CD4-positive, alpha-beta T cell (primary cell): ENCODE data around the gene TTC27. TPM values are rescaled to one million over a fixed set of nuclear protein-coding genes. Genes with fewer than 3 reads are reported as not detected.

Source experiments
- ATAC-seq: fragments of 200-7000 bp; cut with Tn5 transposase; one replicate; pipeline ENCODE4 v1.10.0; 2022; ENCODE audit warnings: mild to moderate bottlenecking; ENCODE audit not compliant: poor library complexity
- CTCF ChIA-PET: fragments of 350-600 bp; sonication (Branson Sonifier 250); formaldehyde crosslinking; loops from one replicate; lab custom pipeline; 2021; ENCODE audit warnings: antibody characterized with exemption, inconsistent platforms; lab: Charles Lee
- POLR2A ChIA-PET: fragments of 350-600 bp; sonication (Branson Sonifier 250); formaldehyde crosslinking; loops from one replicate; lab custom pipeline; 2021; ENCODE audit warnings: antibody characterized with exemption, inconsistent platforms; lab: Charles Lee
- DNase-seq, 14 experiments: peaks; one replicate each; pipeline ENCODE4 v3.0.0-alpha.2; 2013 to 2020; ENCODE audit warnings: mixed read lengths in 2 of 14
- H3K27ac ChIP-seq, 2 donors: one replicate each; pipeline versions ENCODE4 v1.5.1 to v1.7.0; 2013; ENCODE audit warnings: low read length in 2 of 2, low read depth in 1 of 2, mild to moderate bottlenecking in 1 of 2
- H3K27me3 ChIP-seq, 2 experiments: 1 replicate in 1 of 2; 2 replicates in 1 of 2; pipeline versions ENCODE4 v1.6.1 to v1.7.0; 2013; ENCODE audit warnings: low read length in 2 of 2, control low read depth in 1 of 2, mild to moderate bottlenecking in 1 of 2, moderate library complexity in 1 of 2; ENCODE audit not compliant: insufficient read depth in 2 of 2, control insufficient read depth in 1 of 2
- H3K36me3 ChIP-seq: one replicate; pipeline ENCODE4 v1.6.1; 2013; ENCODE audit warnings: low read length, control low read depth; ENCODE audit not compliant: insufficient read depth
- H3K4me1 ChIP-seq: one replicate; pipeline ENCODE4 v1.6.1; 2013; ENCODE audit warnings: low read length, control low read depth; ENCODE audit not compliant: insufficient read depth
- H3K4me3 ChIP-seq: one replicate; pipeline ENCODE4 v1.5.1; 2013; ENCODE audit warnings: mild to moderate bottlenecking, low read length, moderate library complexity
- H3K9me3 ChIP-seq, 2 experiments: 1 replicate in 1 of 2; 2 replicates in 1 of 2; pipeline versions ENCODE4 v1.6.1 to v1.7.0; 2013; ENCODE audit warnings: low read length in 2 of 2, mild to moderate bottlenecking in 2 of 2, control low read depth in 1 of 2, moderate library complexity in 1 of 2; ENCODE audit not compliant: control insufficient read depth in 1 of 2, insufficient read depth in 1 of 2
- H3K27ac Mint-ChIP-seq: one replicate; pipeline ENCODE4 v1.8.0; 2020; ENCODE audit warnings: mixed read lengths
- H3K27me3 Mint-ChIP-seq: one replicate; pipeline ENCODE4 v1.8.0; 2021; ENCODE audit warnings: mixed read lengths
- H3K36me3 Mint-ChIP-seq: one replicate; pipeline ENCODE4 v1.8.0; 2021; ENCODE audit warnings: low read depth, mixed read lengths
- H3K4me1 Mint-ChIP-seq: one replicate; pipeline ENCODE4 v1.8.0; 2021; ENCODE audit warnings: low read depth, mixed read lengths
- H3K4me3 Mint-ChIP-seq: one replicate; pipeline ENCODE4 v1.8.0; 2020; ENCODE audit warnings: mild to moderate bottlenecking, mixed read lengths
- H3K9me3 Mint-ChIP-seq: one replicate; pipeline ENCODE4 v1.8.0; 2020; ENCODE audit warnings: mixed read lengths
- CTCF ChIP-seq: fragments of 200-600 bp; IDR thresholded peaks from one replicate; pipeline ENCODE4 v1.8.0; 2022; ENCODE audit warnings: antibody characterized with exemption, mild to moderate bottlenecking
- intact Hi-C, 2 experiments: fragments of 100-400 bp; cut with DNase I in 1 of 2; cut with micrococcal nuclease in 1 of 2; formaldehyde crosslinking; loops; one replicate each; pipeline versions ENCODE4 v1.15.1 to v1.9.0; 2023 to 2025; cut with DNase I, micrococcal nuclease
- total RNA-seq, 174 experiments: library from RNA in 2 of 174; stranded (reverse) in 2 of 174; gene quantifications; one replicate each; pipeline ENCODE4 v1.2.3 and lab custom pipeline; 2021 to 2026

Gene TTC27
- total RNA-seq, 2 experiments from 2014 or later = 11.6 to 17.6 TPM

GRCh38 chr2:32742376-32742775 lies 114.5 kb downstream of the TTC27 start:
- peaks cover 87% of the 10 kb centered on the region for H3K36me3 Mint-ChIP-seq
- Histone ChIP-seq H3K9me3 (no peaks in the 10 kb centered on the region), H3K4me3 (no peak overlapping the region), H3K27me3 (no peaks in the 10 kb centered on the region), H3K4me1 (no peaks in the 10 kb centered on the region), H3K27ac (no peak overlapping the region), H3K36me3 (peaks cover 35% of the 10 kb centered on the region)
- no peak for DNase-seq
- ChIA-PET POLR2A (no interaction called here), CTCF (no interaction called here)
- H3K27me3 Mint-ChIP-seq = no peaks in the 10 kb centered on the region
- TF ChIP-seq CTCF = no peak
- intact Hi-C loops = no loop called here
- H3K4me3 Mint-ChIP-seq = no peak overlapping the region
- H3K9me3 Mint-ChIP-seq = peaks cover 7% of the 10 kb centered on the region
- H3K27ac Mint-ChIP-seq = no peak overlapping the region
- ATAC-seq = no peak
- H3K4me1 Mint-ChIP-seq = no peaks in the 10 kb centered on the region

- intact Hi-C loops = no loop called here
- H3K27me3 Mint-ChIP-seq = no peaks in the 10 kb centered on the region
- POLR2A ChIA-PET = no interaction called here
- no peak overlapping the region for H3K4me3 Mint-ChIP-seq
- Histone ChIP-seq H3K4me3 (no peak overlapping the region), H3K27ac (no peak overlapping the region), H3K9me3 (no peaks in the 10 kb centered on the region), H3K27me3 (no peaks in the 10 kb centered on the region), H3K36me3 (peaks cover 25% of the 10 kb centered on the region), H3K4me1 (no peaks in the 10 kb centered on the region)
- H3K36me3 Mint-ChIP-seq = peaks cover 87% of the 10 kb centered on the region
- H3K9me3 Mint-ChIP-seq = peaks cover 7% of the 10 kb centered on the region
- H3K4me1 Mint-ChIP-seq = no peaks in the 10 kb centered on the region
- no peak for DNase-seq
- CTCF ChIA-PET = no interaction called here
- no peak overlapping the region for H3K27ac Mint-ChIP-seq
- TF ChIP-seq CTCF = no peak
- ATAC-seq = no peak
These were observed 115.8 kb downstream of the TTC27 start for GRCh38 chr2:32743480-32744236.

- Mint-ChIP-seq H3K36me3 (peaks cover 89% of the 10 kb centered on the region), H3K27ac (no peak overlapping the region), H3K4me3 (no peak overlapping the region), H3K9me3 (peaks cover 7% of the 10 kb centered on the region), H3K27me3 (no peaks in the 10 kb centered on the region), H3K4me1 (no peaks in the 10 kb centered on the region)
- POLR2A ChIA-PET = no interaction called here
- H3K36me3 ChIP-seq = peaks cover 34% of the 10 kb centered on the region
- DNase-seq = no peak
- H3K9me3 ChIP-seq = no peaks in the 10 kb centered on the region
- no peak for TF ChIP-seq CTCF
- ATAC-seq = no peak
- intact Hi-C loops = no loop called here
- H3K27ac ChIP-seq = no peak overlapping the region
- CTCF ChIA-PET = no interaction called here
- no peak overlapping the region for H3K4me3 ChIP-seq
- no peaks in the 10 kb centered on the region for H3K4me1 ChIP-seq
- no peaks in the 10 kb centered on the region for H3K27me3 ChIP-seq
These were observed 117.3 kb downstream of the TTC27 start for GRCh38 chr2:32745191-32745590.
